Endothelial cell of umbilical vein (primary cell): ENCODE measurements around the gene BRCA2. TPM values are rescaled to one million over a fixed set of nuclear protein-coding genes. Genes with fewer than 3 reads are reported as not detected.

Experiments used
- BruUV-seq: library from RNA; stranded (reverse); fragments of 400-500 nt; replicated peaks from 2 replicates; lab custom pipeline; 2021; lab: Mats Ljungman, UMichigan
- CTCF ChIA-PET: fragments of 300-600, 350-600 bp; sonication (Branson Sonifier 250); formaldehyde crosslinking; loops from one replicate; lab custom pipeline; 2021; ENCODE audit warnings: antibody characterized with exemption, inconsistent platforms; lab: Charles Lee
- POLR2A ChIA-PET: fragments of 300-600, 350-600 bp; sonication (Branson Sonifier 250); formaldehyde crosslinking; loops from one replicate; lab custom pipeline; 2021; ENCODE audit warnings: antibody characterized with exemption, inconsistent platforms; lab: Charles Lee
- DNase-seq: peaks from one replicate; pipeline ENCODE4 v3.0.0-alpha.2; 2011; ENCODE audit warnings: low read depth, low spot score
- FAIRE-seq: peaks from 2 replicates; lab custom pipeline; 2011; peaks lifted over from hg19 to GRCh38; lab: Jason Lieb, UNC
- H2AFZ ChIP-seq: 2 replicates; pipeline ENCODE4 v1.6.0; 2012; ENCODE audit warnings: low read depth, low read length, control low read depth, inconsistent platforms
- H3K27ac ChIP-seq: 2 replicates; pipeline ENCODE4 v1.5.1; 2011; ENCODE audit warnings: low read depth, mild to moderate bottlenecking, control low read depth, low read length, moderate library complexity; ENCODE audit not compliant: insufficient read depth
- H3K27me3 ChIP-seq, 2 experiments: 2 replicates each; pipeline versions ENCODE4 v1.6.0 to v1.6.1; 2011; ENCODE audit warnings: low read length in 2 of 2, mixed read lengths in 1 of 2; ENCODE audit not compliant: control insufficient read depth in 2 of 2, insufficient read depth in 2 of 2
- H3K36me3 ChIP-seq, 2 experiments: 2 replicates in 1 of 2; 3 replicates in 1 of 2; pipeline ENCODE4 v1.5.1; 2011; ENCODE audit warnings: low read length in 2 of 2, mild to moderate bottlenecking in 1 of 2, moderate library complexity in 1 of 2; ENCODE audit not compliant: control insufficient read depth in 2 of 2, insufficient read depth in 2 of 2; ENCODE audit errors: extremely low read depth in 1 of 2
- H3K4me1 ChIP-seq: 3 replicates; pipeline ENCODE4 v1.5.1; 2011; ENCODE audit warnings: mild to moderate bottlenecking, low read length; ENCODE audit not compliant: control insufficient read depth, insufficient read depth; ENCODE audit errors: extremely low read depth
- H3K4me2 ChIP-seq: 2 replicates; pipeline ENCODE4 v1.6.1; 2011; ENCODE audit warnings: low read length, control low read depth, mixed read lengths; ENCODE audit not compliant: insufficient read depth
- H3K4me3 ChIP-seq, 3 experiments: fragments of 200-600 bp in 1 of 3; sonication (generic), shearing (Covaris generic) in 1 of 3; replicated peaks in 1 of 3; 2 replicates each; pipeline ENCODE4 v1.5.1; 2011 to 2016; ENCODE audit warnings: control low read depth in 3 of 3, low read length in 3 of 3, mild to moderate bottlenecking in 2 of 3, inconsistent platforms in 1 of 3, low read depth in 1 of 3, moderate library complexity in 1 of 3; ENCODE audit not compliant: insufficient read depth in 1 of 3
- H3K79me2 ChIP-seq: 2 replicates; pipeline ENCODE4 v1.6.0; 2012; ENCODE audit warnings: low read length, inconsistent platforms; ENCODE audit not compliant: control insufficient read depth, insufficient read depth
- H3K9ac ChIP-seq: replicated peaks from 2 replicates; pipeline ENCODE3; 2011; ENCODE audit warnings: low read length, control low read depth; ENCODE audit not compliant: insufficient read depth; ENCODE audit errors: extremely low read depth
- H3K9me1 ChIP-seq: replicated peaks from 3 replicates; pipeline ENCODE4 v1.6.0; 2011; ENCODE audit warnings: mild to moderate bottlenecking, low read length; ENCODE audit not compliant: control insufficient read depth, insufficient read depth; ENCODE audit errors: extremely low read depth
- H3K9me3 ChIP-seq: replicated peaks from 2 replicates; pipeline ENCODE4 v1.5.1; 2012; ENCODE audit warnings: low read length, inconsistent platforms; ENCODE audit not compliant: control insufficient read depth, insufficient read depth
- H4K20me1 ChIP-seq: replicated peaks from 2 replicates; pipeline ENCODE3; 2011; ENCODE audit warnings: mild to moderate bottlenecking, low read length; ENCODE audit not compliant: control insufficient read depth, insufficient read depth; ENCODE audit errors: extremely low read depth
- CTCF ChIP-seq, 2 donors: IDR thresholded peaks; 1 replicate in 1 of 2; 2 replicates in 1 of 2; pipeline ENCODE4 v1.5.1; 2011; ENCODE audit warnings: low read length in 2 of 2, mild to moderate bottlenecking in 2 of 2, moderate library complexity in 2 of 2, control low read depth in 1 of 2, inconsistent platforms in 1 of 2, low read depth in 1 of 2; ENCODE audit not compliant: insufficient read depth in 1 of 2; ENCODE audit errors: extremely low read depth in 1 of 2
- EZH2 ChIP-seq: IDR thresholded peaks from 2 replicates; pipeline ENCODE4 v1.6.1; 2012; ENCODE audit warnings: borderline replicate concordance, low read depth, mild to moderate bottlenecking, moderate library complexity, low read length, inconsistent platforms; ENCODE audit not compliant: severe bottlenecking
- FOS ChIP-seq: IDR thresholded peaks from 2 replicates; pipeline ENCODE4 v1.6.1; 2011; ENCODE audit warnings: mild to moderate bottlenecking, low read length, moderate library complexity, borderline replicate concordance; ENCODE audit not compliant: insufficient read depth
- GATA2 ChIP-seq: IDR thresholded peaks from 2 replicates; pipeline ENCODE4 v1.7.0; 2011; ENCODE audit warnings: low read depth, mild to moderate bottlenecking, moderate library complexity, mixed read lengths, low read length; ENCODE audit not compliant: insufficient read length, insufficient read depth
- JUN ChIP-seq: IDR thresholded peaks from 2 replicates; pipeline ENCODE4 v1.6.1; 2011; ENCODE audit warnings: borderline replicate concordance, low read depth; ENCODE audit not compliant: insufficient read length, insufficient read depth
- MAX ChIP-seq: IDR thresholded peaks from 2 replicates; pipeline ENCODE4 v1.6.1; 2011; ENCODE audit not compliant: insufficient read depth, insufficient read length
- MYC ChIP-seq: IDR thresholded peaks from one replicate; pipeline ENCODE4 v1.6.1; 2011; ENCODE audit warnings: mild to moderate bottlenecking, low read depth, low read length
- POLR2A ChIP-seq: IDR thresholded peaks from 2 replicates; pipeline ENCODE4 v1.6.1; 2012; ENCODE audit warnings: low read depth, mild to moderate bottlenecking, control low read depth, low read length
- POLR2AphosphoS5 ChIP-seq: IDR thresholded peaks from 2 replicates; pipeline ENCODE4 v1.6.1; 2012; ENCODE audit warnings: low read depth, mild to moderate bottlenecking, control low read depth, low read length, moderate library complexity; ENCODE audit not compliant: insufficient read depth
- dilution Hi-C: fragments of 300-500 bp; cut with MboI; formaldehyde crosslinking; loops from one replicate; pipeline ENCODE4 v1.15.0; 2019; ENCODE audit warnings: low sequenced_read_pairs; ENCODE audit not compliant: extremely low pct_ligation_motif_present
- intact Hi-C: fragments of 100-400 bp; cut with micrococcal nuclease; formaldehyde crosslinking; loops from one replicate; pipeline ENCODE4 v1.10.0; 2022
- polyA plus RNA-seq, 4 experiments: library from polyadenylated mRNA; depleted of rRNA in 3 of 4; stranded (reverse) in 3 of 4; unstranded in 1 of 4; fragments of >200 nt; gene quantifications; 2 replicates each; pipeline versions ENCODE4 v1.2.1 to v1.2.3, GENCODE V29; 2011 to 2012; ENCODE audit warnings: missing spikeins in 1 of 4
- total RNA-seq: library from RNA; stranded (reverse); gene quantifications from 2 replicates; pipeline ENCODE4 v1.2.3, GENCODE V29; 2021

Gene BRCA2
- total and polyA plus RNA-seq, 2 donors (not counting 3 experiments of a cell fraction or from before 2014, with no cell fraction given) = 2.9 to 17.5 TPM

GRCh38 chr13:32376642-32377415 is 61.5 kb downstream of the BRCA2 start:
- Histone ChIP-seq H3K4me1 (peaks cover 2% of the 10 kb centered on the region), H2AFZ (no peak overlapping the region), H3K36me3 (peaks cover 0 to 4% of the 10 kb centered on the region in 2 experiments), H3K9ac (no peak overlapping the region), H4K20me1 (no peaks in the 10 kb centered on the region), H3K27me3 (no peaks in the 10 kb centered on the region), H3K9me3 (no peaks in the 10 kb centered on the region), H3K4me2 (no peak overlapping the region), H3K27ac (no peak overlapping the region), H3K79me2 (no peaks in the 10 kb centered on the region), H3K9me1 (no peaks in the 10 kb centered on the region), H3K4me3 (no peak overlapping the region)
- no peak for FAIRE-seq
- TF ChIP-seq CTCF (IDR thresholded peaks at IDR 0.05; ENCODE audit: extremely low read depth in 1 of 2, insufficient read depth in 1 of 2, low read depth in 1 of 2, low read length in 2 of 2) = no peak
- no peak for TF ChIP-seq MYC
- no peak for TF ChIP-seq EZH2
- no peak for TF ChIP-seq GATA2
- no peak for TF ChIP-seq POLR2AphosphoS5
- TF ChIP-seq POLR2A = no peak
- TF ChIP-seq JUN = no peak
- no peak for TF ChIP-seq FOS
- no peak for TF ChIP-seq MAX
- BruUV-seq = no TSS peak
- intact Hi-C loops = no loop called here
- dilution Hi-C loops = no loop called here
- DNase-seq = no peak
- ChIA-PET CTCF (interaction anchor here (0.7 to 1.6 kb wide), 3 partner anchors 17 to 205 kb away, joined by 3 to 16 read pairs (median 4); no protein-coding TSS in a partner anchor), POLR2A (no interaction called here)
